ENCODE data around the gene ARSD. TPM values are rescaled to one million over a fixed set of nuclear protein-coding genes. Genes with fewer than 3 reads are reported as not detected.

ARSD gene, protein sequence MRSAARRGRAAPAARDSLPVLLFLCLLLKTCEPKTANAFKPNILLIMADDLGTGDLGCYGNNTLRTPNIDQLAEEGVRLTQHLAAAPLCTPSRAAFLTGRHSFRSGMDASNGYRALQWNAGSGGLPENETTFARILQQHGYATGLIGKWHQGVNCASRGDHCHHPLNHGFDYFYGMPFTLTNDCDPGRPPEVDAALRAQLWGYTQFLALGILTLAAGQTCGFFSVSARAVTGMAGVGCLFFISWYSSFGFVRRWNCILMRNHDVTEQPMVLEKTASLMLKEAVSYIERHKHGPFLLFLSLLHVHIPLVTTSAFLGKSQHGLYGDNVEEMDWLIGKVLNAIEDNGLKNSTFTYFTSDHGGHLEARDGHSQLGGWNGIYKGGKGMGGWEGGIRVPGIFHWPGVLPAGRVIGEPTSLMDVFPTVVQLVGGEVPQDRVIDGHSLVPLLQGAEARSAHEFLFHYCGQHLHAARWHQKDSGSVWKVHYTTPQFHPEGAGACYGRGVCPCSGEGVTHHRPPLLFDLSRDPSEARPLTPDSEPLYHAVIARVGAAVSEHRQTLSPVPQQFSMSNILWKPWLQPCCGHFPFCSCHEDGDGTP
- 12.4 to 15.7 TPM (median 12.8 TPM) in 5 replicates for total RNA-seq (2022; extraction: Qiagen RNA extraction)

DNA sequence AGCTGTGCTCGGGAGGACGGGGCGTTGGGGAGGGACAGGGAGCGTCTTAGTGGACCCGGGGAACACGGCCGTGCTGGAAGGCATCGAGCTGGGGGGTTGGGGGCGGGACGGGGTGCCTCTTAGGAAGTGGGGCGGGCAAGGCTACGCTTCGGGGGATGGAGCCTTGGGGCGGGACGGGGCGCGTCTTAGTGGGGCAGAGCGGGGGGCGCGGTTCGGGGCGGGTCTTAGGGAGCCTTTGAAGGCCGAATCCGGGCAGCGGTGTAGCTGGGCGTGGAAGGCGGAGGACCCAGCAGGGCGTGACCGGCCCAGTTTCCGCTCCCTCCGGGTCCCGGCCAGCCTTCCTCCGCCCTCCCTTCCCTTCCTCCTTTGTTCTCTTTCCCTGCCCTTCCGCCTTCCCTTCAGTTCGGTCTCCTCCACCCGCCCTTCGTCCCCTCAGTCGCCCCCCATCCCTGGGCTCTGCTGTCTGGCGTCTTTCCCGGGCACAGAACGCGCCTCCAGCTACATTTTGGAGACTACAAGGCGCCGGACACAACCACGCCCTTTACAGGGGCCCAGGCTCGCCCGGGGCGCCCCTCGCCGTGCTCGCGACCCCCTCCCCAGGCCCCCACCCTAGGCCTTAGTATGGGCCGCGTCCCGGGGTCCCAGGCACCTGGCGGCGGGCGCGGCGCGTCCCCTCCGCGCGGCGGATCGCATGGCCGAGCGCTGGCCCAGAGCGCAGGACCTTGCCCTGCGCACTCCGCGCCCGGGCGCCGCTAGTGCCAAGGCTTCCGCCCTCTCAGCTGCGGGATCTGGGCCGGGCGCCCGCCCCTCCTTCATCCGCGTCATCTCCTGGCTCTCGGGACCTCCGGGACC lies at the start of gene ARSD:
Gene ARSD, minus strand, starts transcription at position 757 of the 852 bp plus-strand sequence. Its CDS starts 64 bp downstream, at position 693.

Other genes starting within 250 kb of the ARSD start
- 324 to 354 TPM (median 345 TPM) in 5 replicates for gene CD99, start 238.0 kb downstream of the ARSD start, total RNA-seq (2022; extraction: Qiagen RNA extraction)
- gene XG, start 177.3 kb downstream of the ARSD start, total RNA-seq (2022; extraction: Qiagen RNA extraction) = 0.02 to 0.09 TPM (median 0.06 TPM) in 4 of 5 replicates, not detected in the other
- 4.0 to 5.1 TPM (median 4.5 TPM) in 5 replicates for gene GYG2, start 100.4 kb downstream of the ARSD start, total RNA-seq (2022; extraction: Qiagen RNA extraction)
- gene ARSH, start 77.2 kb upstream of the ARSD start, total RNA-seq (2022; extraction: Qiagen RNA extraction) = not detected in 5 replicates
- gene ARSF, start 112.1 kb upstream of the ARSD start, total RNA-seq (2022; extraction: Qiagen RNA extraction) = not detected in 5 replicates